Measurements from ENCODE around the gene GUCY2F.

Gene GUCY2F

DNA sequence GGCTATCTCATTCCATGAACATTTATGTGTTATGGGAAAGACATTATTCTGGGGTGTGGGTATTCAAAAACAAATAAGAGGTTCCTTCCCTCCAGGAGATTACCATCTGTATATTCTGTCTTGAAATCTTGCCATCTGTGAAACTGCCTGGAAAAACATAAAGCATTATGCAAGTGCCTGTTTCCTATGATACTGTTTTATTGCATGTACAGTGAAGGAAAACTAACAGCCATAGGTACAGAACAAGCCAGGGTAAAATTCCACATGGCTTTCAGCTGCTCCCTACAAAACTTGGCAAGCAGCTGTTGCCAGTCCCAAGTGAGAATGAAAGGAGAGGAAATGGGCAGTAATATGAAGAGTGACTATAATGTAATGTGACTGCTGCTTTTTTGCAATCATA lies 136.0 kb downstream of the GUCY2F start:
- Histone ChIP-seq H3K9me3 (ENCODE audit: insufficient read depth, low read length) (no peaks in the 10 kb centered on the region), H2AFZ (ENCODE audit: low read depth, low read length) (no peak overlapping the region), H3K36me3 (replicated peaks; ENCODE audit: low read depth, low read length) (no peaks in the 10 kb centered on the region), H3K4me2 (ENCODE audit: low read length) (peak overlapping the region; percentile 36; the same call in 1 of the 2 replicates), H3K4me3 (ENCODE audit: low read length) (no peak overlapping the region), H4K20me1 (ENCODE audit: insufficient read depth, low read length) (no peaks in the 10 kb centered on the region), H3K27ac (ENCODE audit: low read length) (no peak overlapping the region), H3K4me1 (ENCODE audit: low read length) (peaks cover 22% of the 10 kb centered on the region), H3K9ac (ENCODE audit: low read length) (no peak overlapping the region), H3K27me3 (ENCODE audit: low read depth, low read length) (no peaks in the 10 kb centered on the region), H3K79me2 (ENCODE audit: low read length) (no peaks in the 10 kb centered on the region)
- TF ChIP-seq EZH2phosphoT487 (IDR thresholded peaks at IDR 0.05; ENCODE audit: low read depth), result no peak
- TF ChIP-seq, protein P1, sequence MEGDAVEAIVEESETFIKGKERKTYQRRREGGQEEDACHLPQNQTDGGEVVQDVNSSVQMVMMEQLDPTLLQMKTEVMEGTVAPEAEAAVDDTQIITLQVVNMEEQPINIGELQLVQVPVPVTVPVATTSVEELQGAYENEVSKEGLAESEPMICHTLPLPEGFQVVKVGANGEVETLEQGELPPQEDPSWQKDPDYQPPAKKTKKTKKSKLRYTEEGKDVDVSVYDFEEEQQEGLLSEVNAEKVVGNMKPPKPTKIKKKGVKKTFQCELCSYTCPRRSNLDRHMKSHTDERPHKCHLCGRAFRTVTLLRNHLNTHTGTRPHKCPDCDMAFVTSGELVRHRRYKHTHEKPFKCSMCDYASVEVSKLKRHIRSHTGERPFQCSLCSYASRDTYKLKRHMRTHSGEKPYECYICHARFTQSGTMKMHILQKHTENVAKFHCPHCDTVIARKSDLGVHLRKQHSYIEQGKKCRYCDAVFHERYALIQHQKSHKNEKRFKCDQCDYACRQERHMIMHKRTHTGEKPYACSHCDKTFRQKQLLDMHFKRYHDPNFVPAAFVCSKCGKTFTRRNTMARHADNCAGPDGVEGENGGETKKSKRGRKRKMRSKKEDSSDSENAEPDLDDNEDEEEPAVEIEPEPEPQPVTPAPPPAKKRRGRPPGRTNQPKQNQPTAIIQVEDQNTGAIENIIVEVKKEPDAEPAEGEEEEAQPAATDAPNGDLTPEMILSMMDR (IDR thresholded peaks at IDR 0.05; ENCODE audit: low read depth, low read length), result no peak

DNA sequence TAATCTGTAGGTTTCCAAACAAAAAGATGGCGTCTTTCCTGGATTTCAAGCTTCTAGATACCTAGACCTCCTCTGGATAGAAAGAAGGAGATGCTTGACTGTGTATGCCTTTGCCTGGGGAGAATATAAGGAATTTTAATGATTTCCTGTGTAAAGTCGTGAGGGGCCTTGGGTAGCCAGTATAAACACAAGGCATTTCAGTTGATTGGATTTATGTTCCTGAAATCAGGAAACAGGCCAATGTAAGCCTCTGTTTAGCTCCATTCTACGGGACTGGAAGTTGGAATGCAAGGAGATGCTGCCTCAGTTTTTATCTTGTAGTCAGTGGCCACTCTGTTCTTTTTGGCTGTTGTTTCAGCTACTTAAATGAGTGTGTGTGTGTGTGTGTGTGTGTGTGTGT lies 137.2 kb downstream of the GUCY2F start:
- H3K36me3 ChIP-seq (replicated peaks; ENCODE audit: low read depth, low read length), result no peaks in the 10 kb centered on the region
- no peak overlapping the region for H3K9ac ChIP-seq (ENCODE audit: low read length)
- peaks cover 22% of the 10 kb centered on the region for H3K4me1 ChIP-seq (ENCODE audit: low read length)
- H3K79me2 ChIP-seq (ENCODE audit: low read length), result no peaks in the 10 kb centered on the region
- no peaks in the 10 kb centered on the region for H4K20me1 ChIP-seq (ENCODE audit: insufficient read depth, low read length)
- no peak overlapping the region for H2AFZ ChIP-seq (ENCODE audit: low read depth, low read length)
- H3K27me3 ChIP-seq (ENCODE audit: low read depth, low read length), result no peaks in the 10 kb centered on the region
- TF ChIP-seq, protein P1 (IDR thresholded peaks at IDR 0.05; ENCODE audit: low read depth, low read length), result no peak
- no peak for TF ChIP-seq EZH2phosphoT487 (IDR thresholded peaks at IDR 0.05; ENCODE audit: low read depth)
- no peaks in the 10 kb centered on the region for H3K9me3 ChIP-seq (ENCODE audit: insufficient read depth, low read length)
- H3K4me2 ChIP-seq (ENCODE audit: low read length), result no peak overlapping the region
- H3K27ac ChIP-seq (ENCODE audit: low read length), result no peak overlapping the region
- H3K4me3 ChIP-seq (ENCODE audit: low read length), result no peak overlapping the region

DNA sequence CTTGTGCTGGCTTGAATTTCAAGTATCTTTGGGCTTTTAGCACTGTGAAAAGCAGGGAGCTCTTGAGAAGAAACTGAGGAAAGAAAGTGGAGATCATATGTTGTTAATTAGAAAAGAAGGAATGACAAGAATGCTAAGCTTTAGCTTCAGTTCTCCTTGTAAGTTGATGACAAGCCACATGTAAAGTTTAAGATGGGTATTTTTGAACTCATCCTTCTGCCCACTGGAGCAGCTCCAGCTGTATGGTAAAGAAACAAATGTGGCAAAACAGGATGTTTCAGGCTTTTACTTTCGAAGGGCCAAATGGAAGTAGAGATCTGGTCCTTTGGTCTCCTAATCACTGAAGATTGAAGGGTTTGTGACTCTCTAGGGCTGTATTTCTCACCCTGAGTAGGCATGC lies 137.8 kb downstream of the GUCY2F start:
- Histone ChIP-seq H2AFZ (ENCODE audit: low read depth, low read length) (no peak overlapping the region), H3K27ac (ENCODE audit: low read length) (no peak overlapping the region), H3K9ac (ENCODE audit: low read length) (no peak overlapping the region), H3K27me3 (ENCODE audit: low read depth, low read length) (no peaks in the 10 kb centered on the region), H3K9me3 (ENCODE audit: insufficient read depth, low read length) (no peaks in the 10 kb centered on the region), H3K4me1 (ENCODE audit: low read length) (peaks cover 22% of the 10 kb centered on the region), H3K79me2 (ENCODE audit: low read length) (no peaks in the 10 kb centered on the region), H3K36me3 (replicated peaks; ENCODE audit: low read depth, low read length) (no peaks in the 10 kb centered on the region), H3K4me2 (ENCODE audit: low read length) (no peak overlapping the region), H4K20me1 (ENCODE audit: insufficient read depth, low read length) (no peaks in the 10 kb centered on the region), H3K4me3 (ENCODE audit: low read length) (no peak overlapping the region)
- TF ChIP-seq, protein P1 (IDR thresholded peaks at IDR 0.05; ENCODE audit: low read depth, low read length), result no peak
- TF ChIP-seq EZH2phosphoT487 (IDR thresholded peaks at IDR 0.05; ENCODE audit: low read depth), result no peak

DNA sequence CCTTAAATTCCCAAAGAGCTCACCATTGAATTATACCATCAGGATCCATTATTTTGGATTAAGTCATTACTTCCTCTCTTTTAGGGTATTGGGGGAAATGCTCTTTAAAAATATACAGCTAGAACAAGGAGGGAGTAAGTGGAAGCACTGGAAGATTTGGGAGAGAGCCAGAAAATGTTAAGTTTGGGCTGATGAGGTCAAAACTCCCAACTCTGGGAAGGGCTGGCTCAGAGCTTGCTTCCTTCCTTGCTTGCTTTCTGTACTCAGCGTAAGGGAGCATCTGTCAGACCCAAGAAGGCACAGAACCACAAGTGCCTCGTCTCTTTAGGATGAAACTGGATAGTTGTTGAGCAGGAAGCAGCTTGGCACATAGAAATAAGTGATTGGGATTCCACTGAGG lies 138.2 kb downstream of the GUCY2F start:
- Histone ChIP-seq H3K4me2 (ENCODE audit: low read length) (no peak overlapping the region), H3K9me3 (ENCODE audit: insufficient read depth, low read length) (no peaks in the 10 kb centered on the region), H3K4me1 (ENCODE audit: low read length) (peaks cover 22% of the 10 kb centered on the region), H3K27ac (ENCODE audit: low read length) (no peak overlapping the region), H3K9ac (ENCODE audit: low read length) (no peak overlapping the region), H2AFZ (ENCODE audit: low read depth, low read length) (no peak overlapping the region), H3K36me3 (replicated peaks; ENCODE audit: low read depth, low read length) (no peaks in the 10 kb centered on the region), H3K79me2 (ENCODE audit: low read length) (no peaks in the 10 kb centered on the region), H3K27me3 (ENCODE audit: low read depth, low read length) (no peaks in the 10 kb centered on the region), H3K4me3 (ENCODE audit: low read length) (no peak overlapping the region), H4K20me1 (ENCODE audit: insufficient read depth, low read length) (no peaks in the 10 kb centered on the region)
- TF ChIP-seq EZH2phosphoT487 (IDR thresholded peaks at IDR 0.05; ENCODE audit: low read depth), result no peak
- TF ChIP-seq, protein P1 (IDR thresholded peaks at IDR 0.05; ENCODE audit: low read depth, low read length), result no peak

Measured in OCI-LY3 (cell line).